Effector memory CD8-positive, alpha-beta T cell (primary cell): ENCODE measurements around the gene LINC00237.
A peak's percentile ranks its signal among the peaks of the same experiment; 100 is the strongest.

Experiments used
- ATAC-seq: fragments of 150-1000 bp; cut with Tn5 transposase; replicated peaks from 2 replicates; pipeline ENCODE4 v1.10.0; 2021; ENCODE audit warnings: mild to moderate bottlenecking, moderate library complexity
- DNase-seq, 3 experiments: peaks; one replicate each; pipeline ENCODE4 v3.0.0; 2021
- H3K27ac Mint-ChIP-seq, 2 donors: one replicate each; pipeline ENCODE4 v1.8.0; 2022; ENCODE audit warnings: mild to moderate bottlenecking in 2 of 2, mixed read lengths in 2 of 2, moderate library complexity in 2 of 2
- H3K27me3 Mint-ChIP-seq, 2 donors: one replicate each; pipeline ENCODE4 v1.8.0; 2022; ENCODE audit warnings: mixed read lengths in 2 of 2
- H3K36me3 Mint-ChIP-seq: one replicate; pipeline ENCODE4 v1.8.0; 2022; ENCODE audit warnings: mild to moderate bottlenecking, moderate library complexity, mixed read lengths; ENCODE audit not compliant: insufficient read depth
- H3K4me1 Mint-ChIP-seq, 2 donors: one replicate each; pipeline ENCODE4 v1.8.0; 2022; ENCODE audit warnings: low read depth in 2 of 2, mixed read lengths in 2 of 2
- H3K4me3 Mint-ChIP-seq, 2 donors: one replicate each; pipeline ENCODE4 v1.8.0; 2022; ENCODE audit warnings: mild to moderate bottlenecking in 2 of 2, mixed read lengths in 2 of 2, moderate library complexity in 2 of 2
- H3K9me3 Mint-ChIP-seq, 2 donors: one replicate each; pipeline ENCODE4 v1.8.0; 2022; ENCODE audit warnings: mixed read lengths in 2 of 2

LINC00237 gene

DNA sequence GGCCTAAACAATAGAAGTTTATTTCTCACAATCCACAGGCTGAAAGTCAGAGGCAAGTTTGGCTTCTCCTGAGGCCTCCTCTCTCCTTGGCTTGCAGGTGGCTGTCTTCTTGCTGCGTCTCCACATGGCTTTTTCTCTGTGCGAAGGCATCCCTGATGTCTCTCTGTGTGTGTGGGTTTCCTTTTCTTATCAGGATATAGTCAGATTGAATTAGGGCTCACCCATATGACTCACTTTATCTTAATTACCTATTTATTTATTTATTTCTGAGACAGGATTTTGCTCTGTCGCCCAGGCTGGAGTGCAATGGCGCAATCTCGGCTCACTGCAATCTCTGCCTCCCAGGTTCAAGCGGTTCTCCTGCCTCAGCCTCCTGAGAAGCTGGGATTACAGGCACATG is 30.7 kb downstream of the LINC00237 start:
- Mint-ChIP-seq H3K4me3 (no peak overlapping the region), H3K27me3 (peaks cover 28 to 51% of the 10 kb centered on the region in 2 donors), H3K4me1 (no peaks in the 10 kb centered on the region), H3K36me3 (no peaks in the 10 kb centered on the region), H3K27ac (no peak overlapping the region), H3K9me3 (no peaks in the 10 kb centered on the region)
- DNase-seq (no peak), ATAC-seq (no peak)

DNA sequence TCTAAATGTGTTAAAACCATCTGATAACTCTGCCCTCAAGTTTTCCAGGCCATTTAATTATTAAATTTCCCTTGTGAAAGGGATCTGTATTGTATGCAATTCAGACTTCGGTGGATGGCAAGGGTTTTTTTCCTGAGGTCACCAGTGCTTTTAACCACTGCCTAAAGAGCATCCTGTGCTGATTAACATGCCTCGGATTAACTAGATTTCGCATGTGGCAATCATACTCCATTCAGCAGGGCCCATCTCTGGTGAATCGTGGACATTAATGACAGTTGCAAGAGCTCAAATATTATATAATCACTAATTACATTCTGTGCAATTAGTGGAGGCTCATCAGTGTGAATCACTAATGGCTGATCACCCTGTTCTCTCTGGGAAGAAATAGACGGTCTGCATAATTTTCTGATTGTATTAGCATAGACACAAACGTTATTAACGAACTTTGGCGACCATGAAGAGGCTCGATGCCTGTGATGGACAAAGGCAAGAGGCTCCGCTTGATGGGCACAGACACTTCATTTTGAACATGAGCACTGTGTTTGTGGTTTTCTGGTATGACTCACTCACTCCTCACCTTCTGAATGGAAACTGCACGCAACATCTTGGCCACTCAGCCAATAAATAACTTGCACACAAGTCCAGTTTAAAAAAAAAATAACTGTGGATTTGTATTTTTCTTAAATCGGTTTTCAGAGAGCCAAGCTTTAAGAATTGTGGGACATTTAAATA is 31.4 kb downstream of the LINC00237 start:
- H3K4me3 Mint-ChIP-seq, result no peak overlapping the region
- no peak for DNase-seq
- H3K36me3 Mint-ChIP-seq, result no peaks in the 10 kb centered on the region
- H3K27me3 Mint-ChIP-seq, result peaks cover 25 to 49% of the 10 kb centered on the region in 2 donors
- peak; percentile 47 for ATAC-seq
- no peaks in the 10 kb centered on the region for H3K9me3 Mint-ChIP-seq
- no peaks in the 10 kb centered on the region for H3K4me1 Mint-ChIP-seq
- no peak overlapping the region for H3K27ac Mint-ChIP-seq

DNA sequence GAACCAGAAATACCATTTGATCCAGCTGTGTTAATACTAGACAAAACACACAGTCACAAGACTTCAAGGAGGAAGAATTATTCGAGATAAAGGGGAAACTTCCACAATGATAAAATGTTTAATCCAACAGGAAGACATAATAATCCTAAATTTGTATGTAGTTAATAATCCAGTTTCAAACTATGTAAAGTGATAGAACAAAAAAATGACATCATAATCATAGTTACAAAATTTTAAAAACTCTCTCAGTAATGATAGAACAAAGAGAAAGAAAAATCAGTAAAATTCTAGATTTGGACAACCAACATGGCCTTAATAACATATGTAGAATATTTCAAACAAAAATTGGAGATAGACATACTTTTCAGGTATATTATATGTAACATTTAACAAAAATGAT is 38.9 kb downstream of the LINC00237 start:
- H3K4me3 Mint-ChIP-seq, result no peak overlapping the region
- H3K27ac Mint-ChIP-seq, result no peak overlapping the region
- ATAC-seq, result no peak
- no peaks in the 10 kb centered on the region for H3K4me1 Mint-ChIP-seq
- no peaks in the 10 kb centered on the region for H3K9me3 Mint-ChIP-seq
- no peak for DNase-seq
- peaks cover 30 to 34% of the 10 kb centered on the region in 2 donors for H3K27me3 Mint-ChIP-seq
- no peaks in the 10 kb centered on the region for H3K36me3 Mint-ChIP-seq

DNA sequence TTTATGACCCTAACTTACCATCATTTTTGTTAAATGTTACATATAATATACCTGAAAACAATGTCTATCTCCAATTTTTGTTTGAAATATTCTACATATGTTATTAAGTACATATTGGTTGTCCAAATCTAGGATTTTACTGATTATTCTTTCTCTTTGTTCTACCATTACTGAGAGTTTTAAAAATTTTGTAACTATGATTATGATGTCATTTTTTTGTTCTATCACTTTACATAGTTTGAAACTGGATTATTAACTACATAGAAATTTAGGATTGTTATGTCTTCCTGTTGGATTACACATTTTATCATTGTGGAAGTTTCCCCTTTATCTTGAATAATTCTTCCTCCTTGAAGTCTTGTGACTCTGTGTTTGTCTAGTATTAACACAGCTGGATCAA is 41.2 kb downstream of the LINC00237 start:
- H3K4me3 Mint-ChIP-seq, result no peak overlapping the region
- no peaks in the 10 kb centered on the region for H3K36me3 Mint-ChIP-seq
- H3K9me3 Mint-ChIP-seq, result no peaks in the 10 kb centered on the region
- no peak for DNase-seq
- no peak overlapping the region for H3K27ac Mint-ChIP-seq
- no peaks in the 10 kb centered on the region for H3K4me1 Mint-ChIP-seq
- H3K27me3 Mint-ChIP-seq, result peaks cover 41% of the 10 kb centered on the region in 2 donors
- ATAC-seq, result no peak

DNA sequence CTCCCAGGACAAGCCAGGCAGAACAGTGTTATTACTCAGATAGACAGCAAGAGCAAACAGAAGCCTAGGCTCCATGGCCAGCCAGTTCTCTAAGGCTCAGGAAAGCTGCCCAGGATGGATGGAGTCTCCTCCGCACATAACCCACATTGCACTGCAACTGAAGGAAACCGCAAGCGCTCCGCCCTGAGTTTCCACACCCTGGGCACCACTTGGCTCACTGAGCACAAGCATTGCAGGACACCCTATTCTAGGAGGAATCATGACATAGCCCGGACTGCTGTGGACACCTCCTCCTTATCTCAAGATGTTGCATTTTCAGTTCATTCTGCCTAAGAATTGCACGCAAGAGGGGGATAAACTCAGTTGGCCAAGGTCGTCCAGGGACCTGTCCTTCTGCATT is 42.9 kb downstream of the LINC00237 start:
- H3K9me3 Mint-ChIP-seq, result no peaks in the 10 kb centered on the region
- ATAC-seq, result no peak
- no peak overlapping the region for H3K27ac Mint-ChIP-seq
- no peaks in the 10 kb centered on the region for H3K4me1 Mint-ChIP-seq
- no peak overlapping the region for H3K4me3 Mint-ChIP-seq
- no peak for DNase-seq
- H3K36me3 Mint-ChIP-seq, result no peaks in the 10 kb centered on the region
- peaks cover 44 to 51% of the 10 kb centered on the region in 2 donors for H3K27me3 Mint-ChIP-seq

DNA sequence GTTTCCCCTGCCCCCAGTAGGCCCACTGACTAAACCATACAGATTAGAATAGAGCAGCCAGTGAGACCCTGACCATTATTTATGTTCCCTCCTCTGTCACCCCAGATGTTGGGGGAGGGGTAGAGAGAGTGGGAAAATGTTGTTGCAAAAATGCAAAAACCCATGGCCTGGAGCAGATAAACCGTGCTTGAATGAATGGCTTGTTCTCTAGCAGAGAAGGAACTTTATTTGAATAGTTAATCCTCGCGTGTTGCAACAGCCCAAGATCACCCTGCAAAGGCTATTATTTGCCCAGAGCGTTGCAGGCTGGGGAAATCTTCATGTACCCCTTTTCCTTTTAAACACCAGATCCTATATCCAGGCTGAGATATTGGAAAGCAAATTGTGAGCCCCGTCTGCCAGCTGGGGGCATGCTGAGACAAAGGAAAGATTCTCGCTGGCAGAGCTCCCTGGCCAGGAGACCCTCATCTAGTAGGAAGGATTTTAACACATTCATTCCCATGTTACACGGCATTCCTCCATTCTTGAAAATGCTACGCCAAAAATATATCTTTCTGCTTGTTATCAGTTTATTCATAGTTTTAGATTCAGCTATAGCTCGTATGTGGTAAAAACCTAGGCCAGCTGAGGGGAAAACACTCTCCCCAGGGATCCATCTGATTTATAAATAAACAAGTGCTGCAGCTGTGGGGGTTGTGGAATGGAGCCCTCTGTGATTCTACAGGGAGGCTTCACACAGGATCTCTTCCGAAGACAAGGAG is 53.0 kb downstream of the LINC00237 start:
- H3K27me3 Mint-ChIP-seq, result peaks cover 29 to 50% of the 10 kb centered on the region in 2 donors
- H3K9me3 Mint-ChIP-seq, result no peaks in the 10 kb centered on the region
- no peak overlapping the region for H3K4me3 Mint-ChIP-seq
- DNase-seq, result no peak
- no peaks in the 10 kb centered on the region for H3K36me3 Mint-ChIP-seq
- H3K27ac Mint-ChIP-seq, result no peak overlapping the region
- no peaks in the 10 kb centered on the region for H3K4me1 Mint-ChIP-seq
- no peak for ATAC-seq

DNA sequence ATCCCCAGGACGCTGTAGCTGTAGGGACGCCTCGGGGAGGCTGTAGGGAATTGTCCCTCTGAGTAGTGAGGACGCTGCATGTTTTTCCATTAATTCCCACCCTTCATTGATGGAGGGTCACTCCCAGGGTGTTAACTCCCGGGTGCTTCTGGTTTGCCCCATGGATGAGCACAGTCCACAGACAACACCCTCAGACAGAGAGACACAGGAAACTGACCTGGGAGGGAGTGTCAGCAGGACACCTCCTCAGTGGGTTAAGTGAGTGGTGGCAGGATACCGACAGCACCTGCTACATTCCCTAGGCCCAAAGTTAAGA is 53.5 kb downstream of the LINC00237 start:
- Mint-ChIP-seq H3K4me3 (no peak overlapping the region), H3K27me3 (peaks cover 29 to 50% of the 10 kb centered on the region in 2 donors), H3K4me1 (no peaks in the 10 kb centered on the region), H3K9me3 (no peaks in the 10 kb centered on the region), H3K27ac (no peak overlapping the region), H3K36me3 (no peaks in the 10 kb centered on the region)
- no peak for DNase-seq
- no peak for ATAC-seq

DNA sequence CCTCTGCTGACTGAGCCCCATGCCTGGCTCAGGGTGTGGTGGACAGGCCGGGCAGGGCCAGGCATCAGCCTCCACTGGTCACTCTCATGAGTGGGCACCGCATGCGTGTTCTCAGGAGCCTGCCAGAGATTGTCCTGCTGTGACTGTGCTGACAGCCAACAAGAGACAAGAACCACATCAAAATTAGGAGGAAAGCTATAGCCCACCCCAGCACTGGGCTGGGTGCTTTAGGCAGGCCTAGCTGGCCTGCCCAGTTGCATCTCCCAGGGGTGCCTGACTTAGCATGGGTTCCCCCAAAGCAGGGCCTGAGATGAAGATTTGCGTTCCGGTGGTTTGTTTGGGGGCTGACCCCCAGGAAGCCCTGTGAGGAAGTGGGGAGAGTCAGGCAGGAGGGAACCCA is 53.9 kb downstream of the LINC00237 start:
- peaks cover 29 to 52% of the 10 kb centered on the region in 2 donors for H3K27me3 Mint-ChIP-seq
- H3K9me3 Mint-ChIP-seq, result no peaks in the 10 kb centered on the region
- DNase-seq, result no peak
- H3K4me3 Mint-ChIP-seq, result no peak overlapping the region
- no peaks in the 10 kb centered on the region for H3K36me3 Mint-ChIP-seq
- H3K4me1 Mint-ChIP-seq, result no peaks in the 10 kb centered on the region
- H3K27ac Mint-ChIP-seq, result no peak overlapping the region
- no peak for ATAC-seq

DNA sequence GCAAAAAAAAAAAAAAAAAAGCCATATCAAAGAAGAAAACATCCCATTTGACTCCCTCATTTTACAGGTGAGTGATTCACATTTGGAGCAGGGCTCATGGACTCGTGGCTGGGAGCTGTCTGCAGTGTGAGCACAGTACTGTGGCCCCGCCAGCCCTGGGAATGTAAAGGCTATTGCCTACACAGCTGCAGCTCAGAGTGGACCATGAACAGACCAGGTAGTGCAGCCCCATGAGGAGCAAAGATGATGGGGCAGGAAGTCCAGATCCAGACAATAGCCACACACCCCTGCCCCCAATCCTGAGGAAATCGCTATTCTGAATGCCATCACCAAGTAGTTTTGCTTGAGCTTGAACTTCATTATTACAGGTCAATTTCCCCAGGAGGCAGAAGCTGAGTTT is 55.4 kb downstream of the LINC00237 start:
- ATAC-seq (no peak), DNase-seq (no peak)
- Mint-ChIP-seq H3K27ac (no peak overlapping the region), H3K9me3 (no peaks in the 10 kb centered on the region), H3K27me3 (peaks cover 33 to 67% of the 10 kb centered on the region in 2 donors), H3K4me3 (no peak overlapping the region), H3K4me1 (no peaks in the 10 kb centered on the region), H3K36me3 (no peaks in the 10 kb centered on the region)

DNA sequence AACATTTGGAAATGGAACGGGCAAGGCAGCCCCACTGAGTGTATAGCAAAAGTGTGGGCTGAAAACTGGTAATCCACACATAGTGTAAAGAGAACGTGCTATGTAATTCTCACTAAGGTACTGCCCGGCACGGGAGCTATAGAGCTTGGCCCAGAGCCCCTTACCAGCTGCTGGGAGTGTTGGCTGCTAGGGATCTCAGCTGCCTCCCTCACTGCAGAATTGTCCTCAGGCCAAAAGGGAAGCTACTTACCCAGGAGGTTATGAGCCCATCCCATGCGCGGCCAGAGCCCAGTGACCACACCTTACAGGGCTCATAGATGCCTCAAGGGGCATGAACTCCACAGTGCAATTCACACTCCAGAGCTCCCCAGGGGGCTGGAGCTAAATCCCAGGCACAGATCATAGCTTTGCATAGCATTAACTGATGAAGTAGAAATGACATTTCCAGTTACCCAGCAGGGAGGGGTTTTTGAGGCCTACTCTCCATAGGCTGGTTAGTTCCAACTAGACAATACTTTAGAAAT is 56.8 kb downstream of the LINC00237 start:
- no peaks in the 10 kb centered on the region for H3K4me1 Mint-ChIP-seq
- H3K4me3 Mint-ChIP-seq, result no peak overlapping the region
- H3K27ac Mint-ChIP-seq, result no peak overlapping the region
- no peak for ATAC-seq
- peaks cover 36 to 72% of the 10 kb centered on the region in 2 donors for H3K27me3 Mint-ChIP-seq
- H3K9me3 Mint-ChIP-seq, result no peaks in the 10 kb centered on the region
- DNase-seq, result no peak
- no peaks in the 10 kb centered on the region for H3K36me3 Mint-ChIP-seq

DNA sequence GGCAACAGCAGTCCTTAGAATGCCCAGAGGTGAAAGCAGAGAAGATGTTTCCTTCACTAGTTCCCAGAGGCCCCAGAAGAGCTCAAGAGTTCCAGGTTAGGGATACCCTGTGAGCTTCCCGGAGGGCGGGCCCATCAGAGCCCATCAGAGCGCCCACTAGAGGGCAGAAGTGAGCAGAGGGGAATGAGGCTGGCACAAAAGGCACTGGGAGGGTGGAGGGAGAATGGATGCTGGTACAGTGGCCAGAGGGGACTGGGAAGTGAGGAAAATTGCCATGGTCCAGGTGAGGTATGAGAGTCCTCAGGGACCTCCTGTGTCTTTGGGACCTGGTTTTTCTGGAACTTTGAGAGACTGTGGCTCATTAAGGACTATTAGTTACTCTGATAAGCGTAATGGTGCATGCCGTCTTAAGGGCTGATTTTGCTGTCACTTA is 57.3 kb downstream of the LINC00237 start:
- peaks cover 34 to 72% of the 10 kb centered on the region in 2 donors for H3K27me3 Mint-ChIP-seq
- H3K9me3 Mint-ChIP-seq, result no peaks in the 10 kb centered on the region
- no peak overlapping the region for H3K27ac Mint-ChIP-seq
- no peak overlapping the region for H3K4me3 Mint-ChIP-seq
- DNase-seq, result peak; percentile 47 to 55 (median 52)
- H3K36me3 Mint-ChIP-seq, result no peaks in the 10 kb centered on the region
- H3K4me1 Mint-ChIP-seq, result no peaks in the 10 kb centered on the region
- ATAC-seq, result peak; percentile 58

DNA sequence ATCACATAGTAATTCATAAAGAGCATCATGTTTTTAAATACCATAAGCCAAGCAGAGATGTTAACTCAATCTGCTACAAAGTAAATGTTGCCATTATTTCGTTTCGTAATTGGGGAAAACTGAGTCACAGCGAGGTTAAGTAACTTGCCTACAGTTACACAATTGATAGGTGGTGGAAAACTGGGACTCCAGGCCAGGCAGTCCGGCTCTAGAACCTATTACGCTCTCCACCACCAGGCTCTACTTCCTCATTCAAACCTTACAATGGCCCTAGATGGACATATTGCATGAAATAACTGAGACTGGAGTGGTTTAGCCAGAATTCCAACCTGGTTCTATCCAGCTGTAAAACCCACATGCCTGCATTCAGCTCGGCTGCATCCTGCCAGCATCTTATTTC is 58.2 kb downstream of the LINC00237 start:
- Mint-ChIP-seq H3K27me3 (peaks cover 25 to 72% of the 10 kb centered on the region in 2 donors), H3K4me1 (no peaks in the 10 kb centered on the region), H3K9me3 (no peaks in the 10 kb centered on the region), H3K27ac (no peak overlapping the region), H3K36me3 (no peaks in the 10 kb centered on the region), H3K4me3 (no peak overlapping the region)
- ATAC-seq (no peak), DNase-seq (no peak)

DNA sequence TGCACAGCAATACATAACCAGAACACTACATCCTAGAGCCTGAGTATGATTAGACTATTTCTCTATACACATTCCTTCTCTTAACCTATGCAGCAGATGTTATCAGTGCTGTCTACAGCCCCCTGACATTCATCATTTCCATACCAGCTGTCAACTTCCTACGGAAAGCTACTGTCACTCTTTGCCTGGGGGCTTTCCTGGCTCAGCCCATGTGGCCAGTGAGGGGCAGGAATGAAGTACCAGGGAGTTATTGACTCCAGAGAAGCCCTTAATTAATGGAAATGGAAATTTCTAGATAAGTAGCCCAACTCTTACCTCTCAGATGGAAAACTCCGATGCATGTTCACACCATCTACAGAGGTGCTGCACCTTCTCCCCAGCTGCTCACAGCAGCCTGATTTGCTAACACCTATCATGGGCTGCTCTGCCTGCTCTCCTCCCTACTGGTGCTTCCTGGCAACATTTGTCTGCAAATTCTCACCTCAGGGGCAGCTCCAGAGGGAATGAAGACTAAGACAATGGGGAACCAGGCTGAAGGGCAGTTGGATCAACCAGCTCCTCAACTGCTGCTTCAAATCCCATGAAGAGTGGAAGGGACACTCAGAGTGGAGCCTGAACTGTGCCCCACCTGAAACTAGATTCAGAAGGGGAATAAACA is 59.6 kb downstream of the LINC00237 start:
- Mint-ChIP-seq H3K4me3 (no peak overlapping the region), H3K4me1 (no peaks in the 10 kb centered on the region), H3K27ac (no peak overlapping the region), H3K27me3 (peaks cover 10 to 60% of the 10 kb centered on the region in 2 donors), H3K36me3 (no peaks in the 10 kb centered on the region), H3K9me3 (no peaks in the 10 kb centered on the region)
- no peak for ATAC-seq
- no peak for DNase-seq
